ENCODE measurements around the gene NAV2.

The NAV2 gene

DNA sequence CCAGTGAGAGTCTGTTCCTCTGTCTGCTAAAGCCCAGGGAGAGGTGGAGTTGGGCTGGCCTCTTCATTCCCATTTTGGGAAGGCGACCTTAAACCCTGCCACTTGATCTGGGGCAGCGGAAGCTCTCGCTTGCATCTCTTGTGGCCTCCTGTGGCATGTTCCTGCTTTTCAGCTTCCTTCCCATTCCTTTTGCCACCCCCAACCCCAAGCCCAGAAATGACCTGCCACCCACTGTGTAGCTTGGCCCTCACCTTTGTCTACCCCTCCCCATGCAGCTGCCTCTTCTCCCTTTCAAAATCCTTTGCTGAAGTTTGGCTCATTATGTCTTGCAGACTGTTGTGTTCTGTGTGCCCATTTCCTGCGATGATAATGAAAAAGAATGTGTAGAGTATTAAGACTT, 337.4 kb downstream of the NAV2 start:
- DNase-seq: no peak

DNA sequence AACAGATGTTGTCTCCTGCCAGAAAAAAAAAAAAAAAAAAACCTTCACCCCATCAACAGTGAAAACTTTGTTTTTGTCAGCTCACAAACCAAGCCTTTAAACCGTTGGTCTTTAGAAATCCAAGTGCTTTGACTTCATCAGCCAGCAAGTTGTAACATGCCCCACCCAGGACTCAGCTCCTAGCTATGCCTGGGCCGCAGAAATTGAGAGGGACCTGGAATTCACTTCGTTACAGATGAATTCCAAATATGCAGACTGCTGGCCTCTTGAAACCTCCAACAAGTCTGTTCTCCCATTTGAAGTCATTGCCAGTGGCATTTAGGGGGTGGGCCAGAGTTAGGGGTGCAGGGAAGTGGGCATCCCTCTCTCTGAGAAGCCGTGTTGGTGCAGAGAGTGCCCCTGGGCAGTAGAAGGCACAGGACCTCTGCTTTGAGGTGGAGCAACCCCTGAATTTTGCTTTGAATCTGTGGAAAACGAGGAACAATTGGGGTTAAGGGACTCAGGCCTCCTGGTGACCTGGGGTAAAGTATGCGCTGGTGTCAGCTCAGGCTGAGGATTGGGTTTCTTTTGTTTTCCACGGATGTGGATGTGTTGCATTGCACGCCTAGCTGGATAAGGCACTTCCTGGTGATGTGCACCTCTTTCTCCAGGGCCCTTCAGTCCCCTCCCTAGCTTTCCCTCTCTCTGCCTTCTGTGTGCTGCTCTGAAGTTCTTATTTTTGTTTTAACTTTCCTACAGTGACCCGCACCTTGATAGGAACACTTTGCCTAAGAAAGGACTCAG, 338.1 kb downstream of the NAV2 start:
- DNase-seq: no peak

DNA sequence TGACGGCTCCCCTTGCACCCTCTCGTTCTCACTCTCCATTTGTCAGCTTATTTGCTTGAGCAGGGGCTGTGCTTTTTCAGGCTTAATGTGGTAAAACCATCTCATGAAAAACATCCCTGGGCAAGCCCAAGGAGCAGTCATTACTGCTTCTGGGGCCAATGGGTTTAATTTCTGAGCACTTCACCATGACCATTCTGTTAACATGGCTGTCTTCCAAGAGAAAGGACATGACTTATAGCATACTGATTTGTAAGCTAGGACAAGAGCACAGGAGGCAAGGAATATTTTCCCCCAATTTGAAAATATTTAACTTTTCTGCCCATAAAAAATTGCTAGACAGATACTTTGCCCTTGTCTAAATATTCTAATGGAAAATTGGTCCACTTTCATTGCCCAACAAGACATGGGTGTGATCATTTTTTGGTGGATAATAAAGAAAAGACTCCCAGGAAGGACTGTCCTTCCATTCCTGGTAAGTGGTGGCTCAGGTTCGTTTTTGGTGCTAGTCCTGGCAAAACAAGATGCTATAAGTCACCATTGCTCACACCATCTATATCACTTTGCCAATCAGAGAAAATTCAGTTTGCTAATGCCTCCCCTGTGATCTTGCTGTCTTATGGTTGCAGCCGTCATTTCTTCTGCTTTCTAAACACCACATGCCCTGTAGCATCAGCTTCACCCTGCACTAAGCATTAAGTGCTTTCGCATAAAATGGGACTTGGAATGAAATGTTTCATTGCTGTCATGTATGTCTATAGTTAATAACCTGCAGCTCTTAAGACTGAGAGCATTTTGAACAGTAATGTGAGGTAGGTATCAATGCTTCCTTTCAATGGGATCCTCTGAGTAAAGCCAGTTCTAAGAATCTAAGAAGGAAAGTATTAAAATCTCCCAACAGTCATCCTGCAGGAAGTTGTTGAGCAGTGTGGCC, 339.1 kb downstream of the NAV2 start:
- DNase-seq: no peak

DNA sequence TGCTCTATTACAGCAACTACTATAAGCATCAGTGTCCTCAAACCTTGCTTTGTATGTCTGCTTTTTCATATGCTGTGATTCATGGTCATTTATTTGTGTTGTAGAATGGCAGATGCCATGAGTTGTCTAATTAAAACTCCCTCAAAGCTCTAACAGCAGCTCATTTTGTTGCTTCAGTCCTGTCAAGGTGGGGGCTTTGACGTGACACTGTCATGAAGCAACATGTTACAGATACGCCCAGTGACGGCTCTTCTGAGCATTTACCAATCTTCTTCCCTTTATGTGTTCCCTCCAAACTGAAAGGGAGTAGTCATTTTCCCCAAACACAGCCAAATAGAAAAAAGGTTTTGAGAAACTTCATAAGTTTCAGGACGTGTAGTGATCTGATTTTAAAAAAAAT, 340.9 kb downstream of the NAV2 start:
- no peak for DNase-seq

DNA sequence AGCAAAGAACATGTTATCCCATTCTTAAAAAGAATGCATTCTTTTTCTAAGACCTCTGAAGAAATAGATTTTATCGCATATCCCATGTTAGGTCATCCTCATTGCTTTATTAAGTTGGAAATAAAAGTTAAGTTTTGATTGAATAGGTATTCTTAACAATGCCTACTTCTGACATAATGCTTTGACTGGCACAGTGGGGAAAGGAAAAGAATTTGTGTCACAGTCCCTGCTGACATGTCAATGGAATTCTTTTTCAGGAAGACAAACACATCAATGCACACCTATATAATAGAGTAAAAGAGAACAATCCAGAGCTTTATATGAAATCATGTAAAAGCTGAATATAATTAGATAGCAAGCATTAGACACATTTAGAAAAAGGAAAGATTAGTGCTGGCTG, 341.9 kb downstream of the NAV2 start:
- DNase-seq: no peak

DNA sequence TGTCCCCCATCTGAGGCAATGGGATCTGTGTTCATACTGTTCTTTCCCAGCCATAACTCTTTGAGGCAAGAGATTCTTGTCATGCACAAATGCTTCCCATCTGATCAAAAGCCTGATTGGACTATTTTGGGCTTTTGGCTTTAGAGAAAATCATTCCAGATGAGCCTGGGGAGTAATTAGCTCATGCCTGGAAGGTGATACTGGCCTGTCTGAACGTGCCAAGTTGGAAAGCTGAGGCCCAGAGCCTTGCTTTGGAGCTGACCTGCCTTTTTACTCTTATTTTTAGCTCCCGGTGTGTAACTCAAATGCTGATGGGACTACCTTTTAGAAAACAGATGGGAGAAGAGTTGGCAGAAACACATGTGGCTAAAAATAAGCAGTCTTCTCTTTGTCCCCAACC, 342.7 kb downstream of the NAV2 start:
- DNase-seq: no peak

DNA sequence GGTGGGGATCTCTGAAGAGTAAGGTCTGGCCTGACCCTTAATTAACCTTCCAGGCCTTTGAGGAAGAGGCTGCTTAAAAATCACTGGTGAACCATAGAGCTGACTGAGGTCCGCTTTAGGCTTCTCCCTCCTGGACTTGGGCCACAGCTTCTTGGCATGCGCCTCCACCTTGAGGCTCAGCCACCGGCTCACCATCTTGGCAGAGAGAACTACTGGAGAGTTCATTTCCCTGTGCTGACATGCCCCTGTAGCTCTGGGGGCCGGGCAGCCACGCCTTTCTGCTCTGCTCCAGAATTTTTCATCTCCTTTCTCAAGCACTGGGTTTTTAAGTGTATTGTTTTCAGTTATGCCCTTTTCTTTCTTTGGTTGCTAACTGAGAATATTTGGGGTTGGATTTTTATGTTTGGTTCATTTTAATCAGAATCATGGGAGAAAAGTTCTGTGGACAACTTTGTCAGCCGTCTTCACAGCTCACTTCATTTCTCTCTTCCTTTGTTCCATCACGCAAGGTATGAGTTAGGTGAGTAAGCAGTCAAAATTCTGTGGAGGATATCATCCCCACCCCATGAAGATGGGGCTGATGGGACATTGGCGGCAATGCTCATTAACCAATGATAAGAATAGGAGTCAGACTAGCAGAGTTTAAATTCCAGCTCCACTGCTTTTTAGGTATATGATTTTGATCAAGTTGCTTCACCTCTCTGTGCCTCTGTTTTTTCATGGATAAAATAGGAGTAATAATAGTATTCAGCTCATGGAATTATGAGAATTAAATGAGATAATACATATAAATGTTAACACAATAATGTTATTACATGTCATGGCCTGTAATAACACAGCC, 343.7 kb downstream of the NAV2 start:
- no peak for DNase-seq

DNA sequence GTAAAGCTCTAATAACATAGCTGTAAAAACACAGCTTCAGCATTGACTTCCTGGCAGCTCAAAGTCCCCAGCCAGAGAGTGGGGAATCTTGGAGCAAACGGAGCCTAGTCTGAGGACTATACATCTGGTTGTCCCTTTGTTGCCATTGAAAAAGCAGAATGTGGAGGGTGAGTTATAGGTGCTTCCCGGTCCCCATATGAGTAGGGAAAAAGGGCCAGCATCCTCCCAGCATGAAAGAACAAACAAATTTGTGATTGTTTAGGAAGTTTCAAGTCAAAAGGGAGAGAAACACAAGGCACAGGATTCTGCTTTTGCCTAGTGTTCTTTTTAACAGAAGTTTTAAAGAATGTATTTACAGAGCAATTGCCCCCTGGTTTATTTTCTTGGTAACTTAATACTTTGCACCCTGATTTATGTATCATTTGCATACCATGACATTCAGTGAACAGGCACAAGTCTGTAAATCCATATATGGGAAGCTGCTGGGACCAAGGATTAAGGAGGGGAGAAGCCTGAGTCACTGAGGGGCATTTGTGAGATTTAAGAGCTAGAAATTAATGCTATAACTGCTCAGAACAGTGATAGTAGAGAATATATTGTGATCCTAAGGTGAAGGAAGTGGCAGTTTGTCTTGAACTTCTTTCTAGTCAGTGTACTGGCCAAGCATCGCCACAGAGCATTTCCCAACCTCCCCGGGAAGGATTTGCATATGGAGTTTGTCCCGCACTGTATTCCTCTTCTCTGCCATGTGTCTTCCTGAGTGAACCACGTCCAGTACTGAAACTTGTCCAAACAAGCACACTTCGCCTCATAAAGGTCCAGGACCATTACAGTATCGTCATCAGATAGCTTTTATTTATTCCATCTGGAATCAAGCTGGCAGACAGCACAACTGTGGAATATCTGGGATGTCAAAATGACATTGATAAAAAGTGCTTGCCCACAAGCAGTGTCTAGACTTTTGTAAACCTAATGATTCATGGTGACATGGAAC, 344.6 kb downstream of the NAV2 start:
- no peak for DNase-seq

DNA sequence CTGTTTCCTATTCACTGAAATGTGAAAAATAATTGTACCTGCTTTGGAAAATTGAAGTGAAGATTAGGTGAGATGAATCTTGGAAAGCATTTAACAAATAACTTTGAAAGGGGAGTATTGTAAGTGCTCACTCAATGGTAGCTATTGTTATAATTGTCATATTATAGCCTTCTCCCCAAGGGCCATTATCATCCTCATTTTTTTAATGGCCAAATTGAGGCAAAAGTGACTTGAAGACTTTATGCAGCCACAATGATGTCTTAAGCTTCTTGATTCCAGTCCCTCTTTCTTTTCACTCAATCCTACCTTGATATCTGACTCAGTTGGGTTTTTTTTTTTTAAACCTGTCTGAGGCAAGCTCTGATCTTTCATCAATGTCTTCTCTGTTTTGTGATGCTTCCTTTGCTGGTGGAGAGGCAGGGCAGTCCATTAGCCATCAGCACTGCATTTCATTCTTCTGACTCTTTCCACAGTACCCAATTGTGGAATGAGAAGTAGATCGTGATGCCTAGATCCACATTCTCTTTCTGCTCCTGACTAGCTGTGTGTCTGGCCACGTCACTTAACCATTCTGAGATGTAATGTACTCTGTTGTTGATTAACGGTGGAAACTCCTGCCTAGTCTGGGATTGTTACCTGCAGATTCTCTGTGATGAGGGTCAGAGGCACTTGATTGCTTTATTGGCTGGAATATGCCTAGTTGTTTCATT, 346.3 kb downstream of the NAV2 start:
- DNase-seq: no peak

DNA sequence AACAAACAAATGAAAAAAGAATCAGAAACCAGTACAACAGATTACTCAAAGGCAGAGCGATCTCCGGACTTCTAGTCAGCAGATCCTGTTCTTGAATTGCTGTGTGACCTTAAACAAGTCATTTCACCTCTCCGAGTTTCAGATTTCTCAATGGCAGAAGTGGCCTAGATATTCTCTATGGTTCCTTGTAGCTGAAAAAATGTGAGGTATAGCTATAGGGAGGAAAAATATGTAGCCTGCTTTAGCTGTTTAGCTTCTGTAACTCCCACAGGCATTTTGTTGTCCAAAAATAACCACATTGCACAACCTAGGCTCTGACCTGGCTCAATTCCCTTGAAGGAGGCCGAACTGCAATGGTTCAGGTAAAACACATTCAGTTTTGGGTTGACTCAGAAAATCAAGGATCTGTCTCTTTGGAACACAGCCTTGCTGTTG, 347.0 kb downstream of the NAV2 start:
- DNase-seq: no peak

DNA sequence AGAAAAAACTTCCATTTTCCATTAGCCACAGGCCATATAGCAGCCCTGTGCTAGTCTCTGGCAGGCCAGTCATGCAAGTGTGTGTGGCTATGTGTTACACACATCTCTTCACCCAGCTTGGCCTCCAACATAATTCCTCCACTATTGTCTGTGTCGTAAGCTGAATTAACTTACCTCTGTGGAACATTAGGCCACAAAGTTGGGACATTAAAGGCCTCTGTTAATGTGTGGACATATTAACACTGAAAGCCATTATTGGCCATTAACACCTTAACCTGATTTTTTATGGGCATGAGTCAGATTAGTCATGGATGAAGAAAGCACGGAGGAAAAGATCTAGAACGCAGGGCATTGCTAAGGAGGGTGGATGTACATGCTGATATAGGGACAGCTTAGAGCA, 347.5 kb downstream of the NAV2 start:
- DNase-seq: no peak

DNA sequence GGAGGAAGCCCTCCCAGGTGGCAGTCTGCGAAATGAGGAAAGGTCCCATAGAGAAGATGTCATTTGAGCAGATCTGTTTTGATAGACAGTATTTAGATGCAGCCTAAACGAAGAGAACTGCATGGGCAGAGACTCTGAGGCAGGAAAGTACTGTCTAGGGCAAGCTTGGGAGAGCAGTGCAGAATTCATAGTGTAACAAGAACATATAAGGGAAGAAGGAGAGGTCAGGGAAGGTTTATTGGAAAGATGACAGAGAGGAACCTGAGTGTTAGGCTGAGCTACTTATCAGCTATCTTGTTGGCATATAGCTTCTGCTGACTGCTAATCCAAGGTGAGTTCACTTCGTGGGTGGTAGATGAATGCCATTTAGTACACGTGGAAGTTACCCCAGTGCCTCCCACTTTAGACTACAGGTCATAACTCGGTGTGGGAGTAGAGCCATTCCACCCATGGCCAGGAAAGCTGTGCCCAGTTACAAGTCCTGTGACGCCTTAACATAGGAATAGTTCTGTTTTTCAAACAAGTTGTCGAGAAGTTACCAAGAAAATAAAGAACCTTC, 348.1 kb downstream of the NAV2 start:
- DNase-seq: no peak

DNA sequence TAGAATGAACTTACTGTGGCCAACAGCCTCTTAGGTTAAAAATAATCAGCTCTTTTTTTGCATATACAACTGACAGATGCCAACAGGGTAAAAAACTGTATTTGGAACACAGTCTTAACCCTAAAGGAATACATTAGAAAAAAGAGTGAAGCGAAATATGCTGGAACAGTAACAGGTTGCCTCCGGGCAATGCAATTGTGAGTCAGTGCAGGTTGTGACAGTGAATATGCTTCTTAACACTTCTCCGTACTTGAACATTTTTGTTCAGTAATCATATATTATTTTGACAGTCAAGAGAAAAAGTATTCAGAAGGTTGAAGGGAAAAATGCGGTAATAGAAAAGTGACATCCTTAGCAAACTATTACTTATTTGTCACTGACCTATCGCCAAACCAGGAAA, 349.1 kb downstream of the NAV2 start:
- no peak for DNase-seq

DNA sequence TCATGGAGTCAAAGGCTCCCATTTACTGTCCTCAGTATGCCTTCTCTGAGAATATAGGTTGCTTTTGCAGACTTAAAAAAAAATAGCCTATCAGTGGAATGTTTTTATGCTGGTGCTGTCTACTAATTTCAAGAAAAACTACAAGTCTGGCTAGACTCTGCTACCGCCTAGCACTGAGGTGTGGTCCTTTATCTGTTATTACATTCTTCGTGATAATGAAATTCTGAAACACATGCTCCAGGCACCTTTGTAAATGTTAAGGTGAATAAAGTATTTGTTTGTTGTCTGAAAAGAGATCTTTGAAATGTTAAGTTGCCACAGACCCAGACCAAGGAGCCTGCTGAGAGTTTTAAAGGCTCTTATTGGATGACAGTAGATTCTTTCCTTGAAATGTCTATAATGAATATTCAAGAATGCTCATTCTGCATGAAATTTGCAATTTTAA, 352.3 kb downstream of the NAV2 start:
- no peak for DNase-seq

DNA sequence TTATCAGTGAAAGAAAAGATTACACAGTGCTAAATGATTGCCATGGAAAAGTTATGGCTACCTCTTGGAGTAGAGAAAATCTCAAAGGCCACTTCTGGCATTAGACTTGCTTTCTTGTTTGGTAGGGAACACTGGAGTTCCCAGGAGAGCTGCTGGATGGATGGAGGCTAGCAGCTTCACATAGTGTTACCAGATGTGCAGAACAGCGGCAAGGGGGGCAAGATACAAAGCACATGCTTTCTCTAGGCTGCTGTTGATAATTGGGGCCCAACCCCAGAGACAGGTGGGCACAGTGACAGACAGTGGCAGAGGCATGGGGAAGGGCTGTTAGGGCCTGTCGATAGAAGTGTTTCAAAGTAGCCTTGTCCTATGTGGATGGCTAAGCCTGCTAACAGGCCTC, 352.8 kb downstream of the NAV2 start:
- DNase-seq: no peak

DNA sequence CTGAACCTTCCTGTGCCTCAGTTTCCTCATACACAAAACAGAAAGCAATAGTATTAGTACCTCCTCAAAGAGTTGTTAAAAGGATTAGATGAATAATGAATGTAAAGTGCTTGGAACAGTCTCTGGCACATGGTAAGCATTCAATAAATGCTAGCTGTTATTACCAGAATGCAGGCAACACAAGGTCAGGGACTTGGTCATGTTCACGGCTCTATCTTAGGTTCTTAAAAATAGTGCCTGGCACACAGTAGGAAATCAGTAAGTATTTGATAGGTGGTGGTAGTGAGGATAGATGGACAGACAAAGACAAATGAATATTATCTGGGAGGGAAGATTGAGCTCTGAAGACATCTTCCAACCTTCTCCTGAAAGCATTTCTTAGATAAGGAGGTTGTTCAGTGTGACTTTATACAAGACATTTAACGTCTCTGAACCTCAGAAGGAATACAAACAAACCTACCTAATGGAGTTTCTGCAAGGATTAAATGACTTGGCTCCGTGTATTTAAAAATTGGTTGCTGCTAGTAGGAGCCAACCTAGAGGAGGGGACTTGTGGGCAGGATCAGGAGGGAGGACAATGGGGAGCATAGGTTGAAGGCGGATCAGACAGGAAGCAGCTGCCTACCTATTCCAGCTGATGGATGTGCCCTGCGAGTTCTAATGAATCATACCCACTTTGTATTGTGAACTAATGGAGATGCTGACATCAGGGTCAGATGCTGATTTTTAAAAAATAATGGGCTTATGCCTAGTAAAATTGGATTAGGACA, 353.6 kb downstream of the NAV2 start:
- no peak for DNase-seq

DNA sequence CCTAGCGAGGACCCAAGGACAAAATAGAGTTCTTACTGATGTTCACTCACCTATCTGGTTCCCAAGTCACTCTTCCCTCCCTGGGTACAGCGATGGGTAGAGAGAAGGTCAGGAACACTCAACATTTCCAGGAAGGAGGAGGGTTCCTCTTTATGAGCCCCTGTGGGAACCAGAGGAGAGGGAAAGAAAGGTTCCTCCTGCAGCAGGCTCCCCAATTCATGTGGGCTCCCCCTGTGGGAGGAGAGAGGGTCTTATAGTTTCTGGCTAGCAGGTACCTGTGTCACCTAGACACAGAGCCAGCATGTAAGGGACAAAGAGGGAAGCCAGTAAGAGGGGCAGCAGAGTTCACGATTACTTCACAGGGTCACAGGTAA, 354.1 kb downstream of the NAV2 start:
- no peak for DNase-seq

DNA sequence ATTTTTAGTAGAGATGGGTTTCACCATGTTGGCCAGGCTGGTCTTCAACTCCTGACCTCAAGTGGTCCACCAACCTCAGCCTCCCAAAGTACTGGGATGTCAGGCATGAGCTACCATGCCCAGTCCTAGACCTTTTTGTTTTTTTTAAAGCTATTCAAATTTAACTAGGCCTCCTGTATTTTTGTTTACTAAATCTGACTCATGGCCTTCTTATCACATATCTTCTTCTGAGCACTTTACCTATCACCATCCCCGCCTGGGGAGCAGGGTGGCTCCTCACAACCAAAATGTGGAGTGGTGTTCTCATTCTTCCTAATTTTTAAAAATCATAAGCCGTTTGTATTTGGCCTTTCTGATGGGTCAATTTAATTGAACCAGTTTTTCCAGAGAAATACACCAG, 355.0 kb downstream of the NAV2 start:
- no peak for DNase-seq

DNA sequence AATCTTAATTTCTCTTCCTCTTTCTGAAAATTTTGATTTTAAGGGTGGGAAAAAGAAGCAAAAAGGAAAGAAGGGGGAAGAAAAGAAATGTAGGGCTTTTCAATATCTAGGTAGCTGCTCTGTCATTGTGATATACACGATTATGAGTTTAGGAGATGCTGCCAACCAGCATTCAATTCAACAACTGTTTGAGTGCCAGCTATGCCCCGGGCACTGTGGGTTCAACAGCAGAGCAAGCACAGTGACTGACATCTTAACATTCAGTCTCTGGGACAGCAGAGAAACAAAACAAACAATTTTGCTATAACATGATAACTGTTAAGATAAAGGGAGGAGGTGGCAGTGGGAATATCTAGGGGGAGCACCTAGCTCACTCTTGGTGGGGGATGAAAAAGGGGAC, 356.1 kb downstream of the NAV2 start:
- DNase-seq: no peak

DNA sequence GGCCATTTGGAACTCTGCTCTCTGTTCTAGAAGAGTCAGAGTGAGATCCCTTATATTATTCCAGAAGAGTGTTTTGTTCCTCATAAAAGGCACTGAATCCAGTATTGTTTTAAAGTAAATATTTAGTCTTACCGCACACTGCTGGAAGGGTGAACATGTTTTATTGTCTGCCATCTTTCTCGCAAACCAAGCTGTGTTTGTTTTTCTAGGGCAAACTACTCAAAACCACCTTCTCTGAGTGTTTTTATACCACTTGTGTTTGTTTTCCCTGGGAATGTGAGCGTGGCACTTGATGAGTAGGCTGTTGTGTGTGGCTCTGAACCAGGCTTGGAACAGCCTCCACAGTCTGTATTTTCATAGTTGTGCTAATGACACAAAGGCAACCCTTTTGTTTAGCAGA, 357.8 kb downstream of the NAV2 start:
- DNase-seq: no peak
